Ovary (tissue), 9 donors: ENCODE measurements around the gene COL5A2. TPM values are rescaled to one million over a fixed set of nuclear protein-coding genes. Genes with fewer than 3 reads are reported as not detected.

ENCODE experiments used
- DNase-seq, 5 donors: peaks; one replicate each; pipeline ENCODE4 v3.0.0-alpha.2; 2019 to 2020
- H3K27ac ChIP-seq, 2 donors: fragments of 200-600 bp; one replicate each; pipeline versions ENCODE4 v1.5.1 to v1.8.0; 2019 to 2022
- H3K27me3 ChIP-seq: fragments of 200-600 bp; one replicate; pipeline ENCODE4 v1.8.0; 2022
- H3K36me3 ChIP-seq: fragments of 200-600 bp; sonication (generic); one replicate; pipeline ENCODE4 v1.5.1; 2019
- H3K4me1 ChIP-seq: one replicate; pipeline ENCODE4 v1.8.1; 2013; ENCODE audit warnings: mild to moderate bottlenecking, moderate library complexity; ENCODE audit not compliant: insufficient read depth
- H3K4me3 ChIP-seq: fragments of 200-600 bp; sonication (generic); one replicate; pipeline ENCODE4 v1.5.1; 2017
- H3K9me3 ChIP-seq, 2 donors: fragments of 200-600 bp in 1 of 2; sonication (generic) in 1 of 2; one replicate each; pipeline versions ENCODE4 v1.5.1 to v1.8.1; 2013 to 2019; ENCODE audit warnings: mild to moderate bottlenecking in 1 of 2, moderate library complexity in 1 of 2
- EP300 ChIP-seq: sonication (generic); formaldehyde crosslinking; IDR thresholded peaks from one replicate; pipeline ENCODE4 v1.6.1; 2017; ENCODE audit warnings: antibody characterized with exemption
- POLR2A ChIP-seq: fragments of 450-650 bp; IDR thresholded peaks from one replicate; pipeline ENCODE4 v1.6.1; 2017; ENCODE audit warnings: antibody characterized with exemption, mild to moderate bottlenecking, moderate library complexity
- WGBS, 3 donors: extraction: QIAGEN DNeasy Blood & Tissue Kit in 1 of 3; methylation state at CpG; one replicate each; pipeline versions ENCODE4 v1.1.5 to v1.1.7; 2013 to 2017; 5-methylcytosine and 5-hydroxymethylcytosine counted together
- intact Hi-C, 4 donors: fragments of 100-400 bp; cut with DNase I; formaldehyde crosslinking; loops; one replicate each; pipeline versions ENCODE4 v1.11.0 to v1.15.1; 2022 to 2023
- polyA plus RNA-seq, 2 donors: library from polyadenylated mRNA; stranded (reverse); fragments of 200-250 nt in 1 of 2; fragments of 350-450 nt in 1 of 2; fragmentation: Illumina TruSeq in 1 of 2; extraction: RNeasy Lipid Tissue Mini Kit (QIAGEN cat#74804) in 1 of 2; gene quantifications; one replicate each; pipeline ENCODE4 v1.2.3, GENCODE V29; 2013 to 2014
- total RNA-seq, 7 donors: library from RNA; depleted of rRNA in 2 of 7; stranded (reverse); fragments of >200 nt in 2 of 7; fragmentation: NEBNext Ultra II Directional in 3 of 7; extraction: Animal tissue kit (Norgen Biotek cat#: 25700) in 3 of 7; gene quantifications; one replicate each; pipeline versions ENCODE4 v1.1.0 to v1.2.4, GENCODE V29; 2016 to 2023
- TF ChIP-seq, protein P1 (sequence below), 3 donors: fragments of 450-650 bp in 2 of 3; fragments of 200-600 bp in 1 of 3; IDR thresholded peaks; one replicate each; pipeline versions ENCODE4 v1.5.1 to v1.8.0; 2016 to 2022; ENCODE audit warnings: antibody characterized with exemption in 3 of 3, mild to moderate bottlenecking in 1 of 3
- donor health status: DM: no; HTN: no; CAD: no; lungs with moderate emphysema.
- donor health status: DM: no; HTN: no; CAD: no.
- donor health status: Bipolar disorder and iron deficiency.
- donor health status: DM: yes; HTN: yes; CAD: no.
- donor health status: DM: no; HTN: no; CAD: no.
- donor health status: DM: yes; HTN: yes; CAD: no.

The COL5A2 gene
- total and polyA plus RNA-seq, 9 donors: 25.2 to 46.8 (median 31.7) TPM

DNA sequence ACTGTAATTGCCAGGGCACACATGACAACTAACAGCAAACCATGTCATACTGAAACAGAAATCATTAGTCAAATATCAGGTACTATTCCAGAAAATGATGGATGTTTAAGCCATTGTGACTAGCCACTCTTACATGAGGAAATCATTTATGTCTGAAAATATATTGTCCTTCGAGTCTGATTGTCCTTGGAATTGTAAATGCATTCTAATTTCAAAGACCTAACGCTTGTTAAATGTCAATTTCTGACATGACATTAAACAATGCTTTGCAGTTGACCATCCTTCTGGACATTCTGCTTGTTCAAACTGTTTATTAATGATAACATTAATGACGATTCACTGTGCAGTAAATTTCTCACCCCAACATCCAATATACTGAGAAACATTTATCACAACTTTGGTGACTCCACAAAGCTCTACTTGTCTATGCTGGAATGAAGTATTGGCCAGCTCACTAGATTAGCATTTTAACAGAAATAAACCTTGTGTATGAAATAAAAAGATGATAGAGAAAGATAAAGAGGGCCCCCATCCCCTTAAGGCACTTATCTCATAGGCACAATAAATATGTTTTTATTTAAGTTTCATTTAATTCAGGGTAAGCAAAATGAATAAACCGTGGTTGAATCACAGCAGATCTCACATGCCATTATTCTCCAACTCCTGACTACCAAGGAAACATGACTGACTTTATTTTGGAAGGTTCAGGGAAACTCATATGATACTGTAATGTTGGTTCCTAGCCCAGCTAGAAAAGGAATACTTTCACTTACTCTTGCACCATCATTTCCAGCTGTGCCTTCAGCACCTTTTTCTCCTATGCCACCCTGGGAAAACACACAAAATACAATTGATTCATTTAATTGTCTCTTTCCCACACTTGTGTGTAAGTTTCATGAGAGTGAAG is 123.1 kb downstream of the COL5A2 start:
- TF ChIP-seq EP300 (no peak), POLR2A (no peak)
- TF ChIP-seq, protein P1, sequence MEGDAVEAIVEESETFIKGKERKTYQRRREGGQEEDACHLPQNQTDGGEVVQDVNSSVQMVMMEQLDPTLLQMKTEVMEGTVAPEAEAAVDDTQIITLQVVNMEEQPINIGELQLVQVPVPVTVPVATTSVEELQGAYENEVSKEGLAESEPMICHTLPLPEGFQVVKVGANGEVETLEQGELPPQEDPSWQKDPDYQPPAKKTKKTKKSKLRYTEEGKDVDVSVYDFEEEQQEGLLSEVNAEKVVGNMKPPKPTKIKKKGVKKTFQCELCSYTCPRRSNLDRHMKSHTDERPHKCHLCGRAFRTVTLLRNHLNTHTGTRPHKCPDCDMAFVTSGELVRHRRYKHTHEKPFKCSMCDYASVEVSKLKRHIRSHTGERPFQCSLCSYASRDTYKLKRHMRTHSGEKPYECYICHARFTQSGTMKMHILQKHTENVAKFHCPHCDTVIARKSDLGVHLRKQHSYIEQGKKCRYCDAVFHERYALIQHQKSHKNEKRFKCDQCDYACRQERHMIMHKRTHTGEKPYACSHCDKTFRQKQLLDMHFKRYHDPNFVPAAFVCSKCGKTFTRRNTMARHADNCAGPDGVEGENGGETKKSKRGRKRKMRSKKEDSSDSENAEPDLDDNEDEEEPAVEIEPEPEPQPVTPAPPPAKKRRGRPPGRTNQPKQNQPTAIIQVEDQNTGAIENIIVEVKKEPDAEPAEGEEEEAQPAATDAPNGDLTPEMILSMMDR (IDR thresholded peaks at IDR 0.05): no peak
- no peaks in the 10 kb centered on the region for H3K27me3 ChIP-seq
- H3K9me3 ChIP-seq: no peaks in the 10 kb centered on the region
- no peak for DNase-seq
- intact Hi-C loops: loop anchor here in 1 of 4 donors (10.0 kb wide), 1 partner anchor 62 kb away; no protein-coding TSS in a partner anchor
- WGBS, 3 donors: 72 to 83% (median 78%) methylated on average over 4 of the region's 4 CpGs
- no peaks in the 10 kb centered on the region for H3K36me3 ChIP-seq
- no peak overlapping the region for H3K4me3 ChIP-seq
- H3K4me1 ChIP-seq: no peaks in the 10 kb centered on the region
- H3K27ac ChIP-seq: no peak overlapping the region

DNA sequence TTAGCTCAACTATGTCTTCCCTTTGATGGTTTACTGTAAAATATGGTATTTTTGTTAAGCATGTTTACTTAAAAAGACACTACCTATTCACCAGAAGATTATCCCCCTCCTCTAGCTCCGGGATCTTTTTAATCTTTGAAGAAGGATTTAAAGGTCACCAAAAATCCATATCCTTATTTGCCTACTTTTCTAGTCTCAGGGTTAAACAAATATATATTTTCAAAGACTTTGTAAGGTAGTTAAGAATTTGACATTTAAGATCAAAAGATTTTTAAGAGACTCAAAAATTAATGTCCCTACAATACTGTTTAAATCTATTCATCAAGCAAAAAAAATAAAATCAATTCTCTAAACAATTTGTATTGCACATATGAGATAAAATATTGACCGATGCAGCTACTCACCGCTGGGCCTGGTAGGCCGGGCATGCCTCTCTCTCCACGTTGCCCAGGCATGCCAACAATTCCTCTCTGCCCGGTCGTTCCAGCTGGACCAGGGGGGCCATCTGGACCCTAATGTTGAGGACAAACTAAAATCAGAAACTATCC is 129.3 kb downstream of the COL5A2 start:
- Histone ChIP-seq H3K4me3 (no peak overlapping the region), H3K27me3 (no peaks in the 10 kb centered on the region), H3K27ac (no peak overlapping the region), H3K36me3 (no peaks in the 10 kb centered on the region), H3K9me3 (no peaks in the 10 kb centered on the region), H3K4me1 (no peaks in the 10 kb centered on the region)
- TF ChIP-seq EP300: no peak
- TF ChIP-seq, protein P1 (IDR thresholded peaks at IDR 0.05): no peak
- no peak for TF ChIP-seq POLR2A
- WGBS, 3 donors: 85 to 94% (median 93%) methylated on average over 6 to 7 of the region's 7 CpGs
- intact Hi-C loops: loop anchor here in 1 of 4 donors (10.0 kb wide), 1 partner anchor 55 kb away; no protein-coding TSS in a partner anchor
- no peak for DNase-seq

DNA sequence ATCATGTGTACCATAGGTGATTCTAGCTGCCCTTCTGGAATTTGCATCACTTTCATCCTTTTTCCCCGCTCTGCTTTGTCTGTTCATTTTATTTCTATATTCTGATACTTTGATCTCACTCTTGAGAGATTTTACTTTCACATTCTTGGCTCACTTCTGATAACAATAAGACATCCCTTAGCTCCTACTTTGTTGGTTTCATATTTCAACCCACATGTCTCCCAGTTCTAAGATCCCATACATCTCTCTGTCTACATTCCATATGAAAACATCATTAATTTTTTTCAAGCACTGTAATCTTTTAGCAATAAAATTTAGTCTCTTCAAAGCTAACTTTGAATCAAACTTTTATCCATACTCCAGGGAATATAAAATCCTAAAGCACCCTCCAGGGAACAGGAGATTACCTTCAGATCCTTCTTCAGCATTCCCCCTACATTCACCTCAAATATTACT is 129.8 kb downstream of the COL5A2 start:
- H3K27me3 ChIP-seq: no peaks in the 10 kb centered on the region
- DNase-seq: no peak
- intact Hi-C loops: loop anchor here in 1 of 4 donors (10.0 kb wide), 1 partner anchor 55 kb away; no protein-coding TSS in a partner anchor
- H3K4me3 ChIP-seq: no peak overlapping the region
- 87 to 96% (median 87%) methylated on average over 1 of the region's 1 CpG for WGBS, 3 donors
- H3K9me3 ChIP-seq: no peaks in the 10 kb centered on the region
- no peaks in the 10 kb centered on the region for H3K4me1 ChIP-seq
- TF ChIP-seq POLR2A (no peak), EP300 (no peak)
- TF ChIP-seq, protein P1 (IDR thresholded peaks at IDR 0.05): no peak
- no peak overlapping the region for H3K27ac ChIP-seq
- H3K36me3 ChIP-seq: no peaks in the 10 kb centered on the region

DNA sequence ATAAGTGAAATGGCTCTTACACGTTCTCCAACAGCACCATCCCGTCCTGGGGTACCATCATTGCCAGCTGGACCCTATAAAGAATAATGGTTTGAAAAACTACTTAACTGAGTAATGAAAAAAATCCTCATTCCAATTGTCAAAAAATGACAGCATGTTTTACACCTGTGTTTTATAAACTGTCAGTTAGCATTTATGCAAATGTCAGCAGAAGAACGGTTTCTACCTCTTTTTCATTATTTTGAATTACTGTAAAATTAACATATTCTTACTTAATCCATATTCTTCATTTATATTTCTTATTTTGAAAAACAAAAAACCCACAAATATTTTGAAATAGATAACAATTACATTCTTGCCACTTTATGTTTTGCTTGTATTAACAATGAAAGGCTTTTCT is 131.4 kb downstream of the COL5A2 start:
- 83 to 92% (median 86%) methylated on average over 3 of the region's 3 CpGs for WGBS, 3 donors
- no peaks in the 10 kb centered on the region for H3K9me3 ChIP-seq
- no peak overlapping the region for H3K27ac ChIP-seq
- no peaks in the 10 kb centered on the region for H3K36me3 ChIP-seq
- H3K4me3 ChIP-seq: no peak overlapping the region
- TF ChIP-seq EP300: no peak
- TF ChIP-seq, protein P1 (IDR thresholded peaks at IDR 0.05): no peak
- TF ChIP-seq POLR2A: no peak
- DNase-seq: no peak
- H3K27me3 ChIP-seq: no peaks in the 10 kb centered on the region
- intact Hi-C loops: no loop called here
- no peaks in the 10 kb centered on the region for H3K4me1 ChIP-seq
